GM12878 (cell line): ENCODE measurements around the gene SERPINB3. TPM values are rescaled to one million over a fixed set of nuclear protein-coding genes. Genes with fewer than 3 reads are reported as not detected.

Experiments
- ATAC-seq: fragments of 200-7000 bp; cut with Tn5 transposase; 3 replicates; pipeline ENCODE4 v1.9.1; 2020; ENCODE audit warnings: mild to moderate bottlenecking, moderate library complexity
- BruUV-seq: library from RNA; stranded (reverse); fragments of 400-500 nt; replicated peaks from 2 replicates; lab custom pipeline; 2021; lab: Mats Ljungman, UMichigan
- CTCF ChIA-PET: fragments of 300-600 bp; sonication (Branson Sonifier 250); formaldehyde crosslinking; extraction: SDS; loops from one replicate; lab custom pipeline; 2021; ENCODE audit warnings: inconsistent platforms; lab: Yijun Ruan, JAX
- POLR2A ChIA-PET: fragments of 350-600 bp; formaldehyde crosslinking; extraction: SDS; loops from one replicate; lab custom pipeline; 2021; ENCODE audit warnings: inconsistent platforms; lab: Charles Lee
- RAD21 ChIA-PET: fragments of 300-600 bp; sonication (Branson Sonifier 250); formaldehyde crosslinking; loops from one replicate; lab custom pipeline; 2023; ENCODE audit warnings: antibody characterized with exemption; ENCODE audit not compliant: unreplicated experiment; lab: Charles Lee
- SMC1A ChIA-PET: fragments of 300-600 bp; sonication (Branson Sonifier 250); formaldehyde crosslinking; loops from one replicate; lab custom pipeline; 2023; ENCODE audit not compliant: unreplicated experiment, uncharacterized antibody; lab: Charles Lee
- DNase-seq: peaks from one replicate; pipeline ENCODE4 v3.0.0-alpha.2; 2011; ENCODE audit warnings: low read depth, low spot score
- FAIRE-seq: peaks from 3 replicates; lab custom pipeline; 2011; peaks lifted over from hg19 to GRCh38; lab: Jason Lieb, UNC
- H2AFZ ChIP-seq: 2 replicates; pipeline ENCODE4 v1.6.0; 2011; ENCODE audit warnings: low read depth, low read length, control low read depth; ENCODE audit not compliant: control insufficient read depth
- H3K27ac ChIP-seq: 2 replicates; pipeline ENCODE4 v1.5.1; 2011; ENCODE audit warnings: control low read depth; ENCODE audit not compliant: control insufficient read depth, insufficient read depth
- H3K27me3 ChIP-seq, 2 experiments: replicated peaks in 1 of 2; 2 replicates each; pipeline versions ENCODE4 v1.6.0 to v1.6.1; 2011; ENCODE audit warnings: low read length in 1 of 2; ENCODE audit not compliant: control insufficient read depth in 2 of 2, insufficient read depth in 2 of 2
- H3K36me3 ChIP-seq, 2 experiments: 2 replicates each; pipeline ENCODE4 v1.5.1; 2011; ENCODE audit warnings: low read length in 1 of 2; ENCODE audit not compliant: control insufficient read depth in 2 of 2, insufficient read depth in 2 of 2
- H3K4me1 ChIP-seq: 2 replicates; pipeline ENCODE4 v1.6.1; 2011; ENCODE audit warnings: mild to moderate bottlenecking, low read length, moderate library complexity, mixed read lengths; ENCODE audit not compliant: control insufficient read depth, insufficient read depth
- H3K4me2 ChIP-seq: 2 replicates; pipeline ENCODE4 v1.6.0; 2011; ENCODE audit warnings: control low read depth; ENCODE audit not compliant: control insufficient read depth, insufficient read depth
- H3K4me3 ChIP-seq: fragments of 200-600 bp; sonication (generic); 2 replicates; pipeline ENCODE4 v1.5.1; 2016
- H3K79me2 ChIP-seq: 2 replicates; pipeline ENCODE4 v1.6.0; 2011; ENCODE audit warnings: low read length; ENCODE audit not compliant: control insufficient read depth, insufficient read depth
- H3K9ac ChIP-seq: 2 replicates; pipeline ENCODE4 v1.8.0; 2011; ENCODE audit warnings: low read length, control low read depth, mixed read lengths; ENCODE audit not compliant: control insufficient read depth, insufficient read depth
- H3K9me3 ChIP-seq: replicated peaks from 3 replicates; pipeline ENCODE4 v1.5.1; 2011; ENCODE audit warnings: mild to moderate bottlenecking, low read length; ENCODE audit not compliant: control insufficient read depth, insufficient read depth
- H4K20me1 ChIP-seq: 2 replicates; pipeline ENCODE4 v1.6.0; 2011; ENCODE audit not compliant: control insufficient read depth, insufficient read depth
- CBFB ChIP-seq: IDR thresholded peaks from 2 replicates; pipeline ENCODE4 v1.6.1; 2016; ENCODE audit warnings: antibody characterized with exemption, low read depth
- FOXM1 ChIP-seq: IDR thresholded peaks from 2 replicates; pipeline ENCODE4 v1.6.1; 2012; ENCODE audit warnings: low read depth, mild to moderate bottlenecking, inconsistent platforms, low read length, moderate library complexity
- HCFC1 ChIP-seq: fragments of 150-350 bp; IDR thresholded peaks from 2 replicates; pipeline ENCODE4 v1.6.1; 2014; ENCODE audit warnings: low read length
- NR2C1 ChIP-seq: fragments of 450-650 bp; IDR thresholded peaks from 2 replicates; pipeline ENCODE4 v1.6.1; 2017; ENCODE audit warnings: antibody characterized with exemption, mild to moderate bottlenecking, moderate library complexity
- NRF1 ChIP-seq: conservative IDR thresholded peaks from 2 replicates; pipeline ENCODE4 v1.6.1; 2011; ENCODE audit warnings: mild to moderate bottlenecking, low read depth, low read length, improper control_type of control experiment
- REST ChIP-seq: IDR thresholded peaks from 2 replicates; pipeline ENCODE4 v1.6.1; 2012; ENCODE audit warnings: mild to moderate bottlenecking, low read depth, low read length
- TCF3 ChIP-seq: IDR thresholded peaks from 2 replicates; pipeline ENCODE4 v1.6.1; 2012; ENCODE audit warnings: low read depth, mild to moderate bottlenecking, low read length, borderline replicate concordance; ENCODE audit not compliant: insufficient read depth
- YY1 ChIP-seq: IDR thresholded peaks from 2 replicates; pipeline ENCODE4 v1.6.1; 2011; ENCODE audit warnings: low read depth, mild to moderate bottlenecking, low read length
- ZBED1 ChIP-seq: IDR thresholded peaks from 2 replicates; pipeline ENCODE4 v1.6.1; 2016; ENCODE audit warnings: borderline replicate concordance
- ZNF217 ChIP-seq: fragments of 450-650 bp; IDR thresholded peaks from 2 replicates; pipeline ENCODE4 v1.6.1; 2017; ENCODE audit warnings: antibody characterized with exemption, mild to moderate bottlenecking
- ZNF384 ChIP-seq: IDR thresholded peaks from 2 replicates; pipeline ENCODE4 v1.6.1; 2012; ENCODE audit warnings: low read depth, mild to moderate bottlenecking, low read length, improper control_type of control experiment, borderline replicate concordance
- ZZZ3 ChIP-seq: IDR thresholded peaks from 2 replicates; pipeline ENCODE4 v1.6.1; 2011; ENCODE audit warnings: low read depth; ENCODE audit not compliant: control insufficient read depth, insufficient read length
- WGBS: methylation state at CpG from one replicate; pipeline ENCODE4 v1.1.6; 2016; ENCODE audit warnings: low lambda C conversion rate; ENCODE audit not compliant: insufficient replicate concordance, insufficient coverage; ENCODE audit errors: missing lambda C conversion rate; 5-methylcytosine and 5-hydroxymethylcytosine counted together
- in situ Hi-C: fragments of 300-500 bp; cut with MboI; formaldehyde crosslinking; loops from 9 replicates; pipeline ENCODE4 v1.14.3; 2018; ENCODE audit warnings: mixed read lengths
- intact Hi-C: fragments of 100-400 bp; cut with micrococcal nuclease; formaldehyde crosslinking; loops from one replicate; pipeline ENCODE4 v1.14.2; 2022; ENCODE audit not compliant: unreplicated experiment
- polyA plus RNA-seq, 11 experiments: library from polyadenylated mRNA; depleted of rRNA in 4 of 11; unstranded in 6 of 11; stranded (reverse) in 5 of 11; fragments of >200 nt; fragmentation: Nextera tagmentation in 4 of 11; fragmentation: Illumina TruSeq in 1 of 11; extraction: Ambion mirVana in 4 of 11; extraction: Trizol in 1 of 11; gene quantifications; 1 replicate in 1 of 11; 2 replicates in 10 of 11; pipeline versions ENCODE4 v1.2.1 to v1.2.3, GENCODE V29; 2011 to 2016; ENCODE audit warnings: inconsistent platforms in 2 of 11, missing spikeins in 2 of 11, low read depth in 1 of 11
- total RNA-seq, 4 experiments: library from RNA; depleted of rRNA in 3 of 4; stranded (reverse); fragments of >200 nt in 3 of 4; fragmentation: Illumina TruSeq in 1 of 4; extraction: Trizol in 1 of 4; gene quantifications; 2 replicates each; pipeline versions ENCODE4 v1.2.1 to v1.2.3, GENCODE V29; 2013 to 2021
- TF ChIP-seq, protein P1 (sequence below): fragments of 450-650 bp; IDR thresholded peaks from 2 replicates; pipeline ENCODE4 v1.6.1; 2014; ENCODE audit warnings: mild to moderate bottlenecking
- TF ChIP-seq, protein P2 (sequence below): IDR thresholded peaks from 2 replicates; pipeline ENCODE4 v1.6.1; 2012; ENCODE audit warnings: low read depth, low read length, improper control_type of control experiment
- TF ChIP-seq, protein P3 (sequence below): fragments of 450-650 bp; IDR thresholded peaks from 2 replicates; pipeline ENCODE4 v1.6.1; 2017; ENCODE audit warnings: mild to moderate bottlenecking, moderate library complexity

The SERPINB3 gene
- total and polyA plus RNA-seq, 10 of the 15 experiments (the other 5 are each of a cell fraction or from before 2014, with no cell fraction given) = not detected

DNA sequence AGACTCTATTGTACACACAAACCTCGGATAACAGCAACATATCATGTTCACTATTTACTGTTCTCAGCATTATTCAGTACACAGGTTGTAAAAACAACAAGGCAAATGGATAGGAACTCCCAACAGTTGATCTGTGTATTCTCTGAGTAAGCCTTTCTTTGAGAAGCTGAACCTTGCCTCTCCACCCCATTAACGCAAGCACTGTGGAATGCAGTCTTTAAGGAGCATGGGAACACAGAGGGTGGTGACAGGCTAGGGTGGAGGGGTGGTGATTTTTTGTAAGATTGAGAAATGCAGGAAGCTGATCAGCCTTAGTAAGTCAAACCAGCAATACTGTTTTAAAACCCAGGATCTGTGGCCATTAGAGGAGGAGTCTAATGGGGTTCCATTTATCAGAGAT lies 21.5 kb upstream of the SERPINB3 start:
- in situ Hi-C loops (no loop called here), intact Hi-C loops (loop anchor here (10.0 kb wide), 1 partner anchor 162 kb away; no protein-coding TSS in a partner anchor)
- ATAC-seq = no peak
- H3K9me3 ChIP-seq = no peaks in the 10 kb centered on the region
- CTCF ChIA-PET = no interaction called here
- POLR2A ChIA-PET = interaction anchor here (0.6 kb wide), 1 partner anchor 236 kb away, joined by 3 read pairs; no protein-coding TSS in a partner anchor
- H3K4me3 ChIP-seq = no peak overlapping the region
- no peak overlapping the region for H2AFZ ChIP-seq
- no peak overlapping the region for H3K9ac ChIP-seq
- no peaks in the 10 kb centered on the region for H3K4me1 ChIP-seq
- H3K27me3 ChIP-seq = no peaks in the 10 kb centered on the region
- no peaks in the 10 kb centered on the region for H3K79me2 ChIP-seq
- DNase-seq = no peak
- no peaks in the 10 kb centered on the region for H4K20me1 ChIP-seq
- 16% methylated on average over 2 of the region's 2 CpGs for WGBS
- H3K36me3 ChIP-seq = no peaks in the 10 kb centered on the region
- SMC1A ChIA-PET = no interaction called here
- no TSS peak for BruUV-seq
- H3K4me2 ChIP-seq = no peak overlapping the region
- FAIRE-seq = no peak
- no peak overlapping the region for H3K27ac ChIP-seq
- RAD21 ChIA-PET = no interaction called here
- TF ChIP-seq CBFB (no peak), REST (no peak), HCFC1 (no peak), ZNF384 (no peak), ZNF217 (no peak), NRF1 (no peak), NR2C1 (no peak), FOXM1 (no peak), ZBED1 (no peak), ZZZ3 (no peak), YY1 (no peak), TCF3 (no peak)
- TF ChIP-seq, protein P1, sequence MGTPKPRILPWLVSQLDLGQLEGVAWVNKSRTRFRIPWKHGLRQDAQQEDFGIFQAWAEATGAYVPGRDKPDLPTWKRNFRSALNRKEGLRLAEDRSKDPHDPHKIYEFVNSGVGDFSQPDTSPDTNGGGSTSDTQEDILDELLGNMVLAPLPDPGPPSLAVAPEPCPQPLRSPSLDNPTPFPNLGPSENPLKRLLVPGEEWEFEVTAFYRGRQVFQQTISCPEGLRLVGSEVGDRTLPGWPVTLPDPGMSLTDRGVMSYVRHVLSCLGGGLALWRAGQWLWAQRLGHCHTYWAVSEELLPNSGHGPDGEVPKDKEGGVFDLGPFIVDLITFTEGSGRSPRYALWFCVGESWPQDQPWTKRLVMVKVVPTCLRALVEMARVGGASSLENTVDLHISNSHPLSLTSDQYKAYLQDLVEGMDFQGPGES = no peak
- TF ChIP-seq, protein P2, sequence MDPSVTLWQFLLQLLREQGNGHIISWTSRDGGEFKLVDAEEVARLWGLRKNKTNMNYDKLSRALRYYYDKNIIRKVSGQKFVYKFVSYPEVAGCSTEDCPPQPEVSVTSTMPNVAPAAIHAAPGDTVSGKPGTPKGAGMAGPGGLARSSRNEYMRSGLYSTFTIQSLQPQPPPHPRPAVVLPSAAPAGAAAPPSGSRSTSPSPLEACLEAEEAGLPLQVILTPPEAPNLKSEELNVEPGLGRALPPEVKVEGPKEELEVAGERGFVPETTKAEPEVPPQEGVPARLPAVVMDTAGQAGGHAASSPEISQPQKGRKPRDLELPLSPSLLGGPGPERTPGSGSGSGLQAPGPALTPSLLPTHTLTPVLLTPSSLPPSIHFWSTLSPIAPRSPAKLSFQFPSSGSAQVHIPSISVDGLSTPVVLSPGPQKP = no peak
- TF ChIP-seq, protein P3, sequence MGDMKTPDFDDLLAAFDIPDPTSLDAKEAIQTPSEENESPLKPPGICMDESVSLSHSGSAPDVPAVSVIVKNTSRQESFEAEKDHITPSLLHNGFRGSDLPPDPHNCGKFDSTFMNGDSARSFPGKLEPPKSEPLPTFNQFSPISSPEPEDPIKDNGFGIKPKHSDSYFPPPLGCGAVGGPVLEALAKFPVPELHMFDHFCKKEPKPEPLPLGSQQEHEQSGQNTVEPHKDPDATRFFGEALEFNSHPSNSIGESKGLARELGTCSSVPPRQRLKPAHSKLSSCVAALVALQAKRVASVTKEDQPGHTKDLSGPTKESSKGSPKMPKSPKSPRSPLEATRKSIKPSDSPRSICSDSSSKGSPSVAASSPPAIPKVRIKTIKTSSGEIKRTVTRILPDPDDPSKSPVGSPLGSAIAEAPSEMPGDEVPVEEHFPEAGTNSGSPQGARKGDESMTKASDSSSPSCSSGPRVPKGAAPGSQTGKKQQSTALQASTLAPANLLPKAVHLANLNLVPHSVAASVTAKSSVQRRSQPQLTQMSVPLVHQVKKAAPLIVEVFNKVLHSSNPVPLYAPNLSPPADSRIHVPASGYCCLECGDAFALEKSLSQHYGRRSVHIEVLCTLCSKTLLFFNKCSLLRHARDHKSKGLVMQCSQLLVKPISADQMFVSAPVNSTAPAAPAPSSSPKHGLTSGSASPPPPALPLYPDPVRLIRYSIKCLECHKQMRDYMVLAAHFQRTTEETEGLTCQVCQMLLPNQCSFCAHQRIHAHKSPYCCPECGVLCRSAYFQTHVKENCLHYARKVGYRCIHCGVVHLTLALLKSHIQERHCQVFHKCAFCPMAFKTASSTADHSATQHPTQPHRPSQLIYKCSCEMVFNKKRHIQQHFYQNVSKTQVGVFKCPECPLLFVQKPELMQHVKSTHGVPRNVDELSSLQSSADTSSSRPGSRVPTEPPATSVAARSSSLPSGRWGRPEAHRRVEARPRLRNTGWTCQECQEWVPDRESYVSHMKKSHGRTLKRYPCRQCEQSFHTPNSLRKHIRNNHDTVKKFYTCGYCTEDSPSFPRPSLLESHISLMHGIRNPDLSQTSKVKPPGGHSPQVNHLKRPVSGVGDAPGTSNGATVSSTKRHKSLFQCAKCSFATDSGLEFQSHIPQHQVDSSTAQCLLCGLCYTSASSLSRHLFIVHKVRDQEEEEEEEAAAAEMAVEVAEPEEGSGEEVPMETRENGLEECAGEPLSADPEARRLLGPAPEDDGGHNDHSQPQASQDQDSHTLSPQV = no peak
